ENCODE data around the gene CDON.

DNA sequence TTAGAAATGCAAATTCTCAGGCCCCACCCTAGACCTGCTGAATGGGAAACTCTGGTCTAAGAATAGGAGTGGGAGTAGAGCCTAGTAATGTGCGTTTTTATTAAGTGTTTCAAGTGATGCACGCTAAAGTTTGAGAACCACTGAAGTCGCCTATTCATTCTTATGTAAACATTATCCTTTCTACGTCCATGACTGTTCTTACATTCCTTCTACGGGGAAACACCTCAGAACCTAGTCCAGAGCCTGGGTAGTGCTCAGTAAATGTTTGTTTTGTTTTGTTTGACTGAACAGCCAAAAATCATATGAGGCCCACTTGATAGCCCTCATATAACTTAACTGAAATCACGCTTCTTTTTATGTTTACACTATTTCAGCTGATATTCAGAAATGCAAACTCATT lies 87.0 kb downstream of the CDON start:
- TF ChIP-seq GATA2 (IDR thresholded peaks at IDR 0.05; ENCODE audit: low read depth, low read length) (no peak), GATA3 (IDR thresholded peaks at IDR 0.05; ENCODE audit: low read depth, low read length) (no peak)
